OCI-LY7 (cell line): ENCODE measurements around the gene KAZN.

Experiments used
- CTCF ChIP-seq: fragments of 200-600 bp; sonication (generic); conservative IDR thresholded peaks from 2 replicates; pipeline ENCODE4 v1.5.1; 2014; ENCODE audit warnings: mild to moderate bottlenecking, antibody characterized with exemption, low read length, moderate library complexity, mixed read lengths
- EZH2phosphoT487 ChIP-seq: fragments of 200-600 bp; sonication (generic); IDR thresholded peaks from 2 replicates; pipeline ENCODE4 v1.6.1; 2018; ENCODE audit warnings: low read depth, borderline replicate concordance, mild to moderate bottlenecking, mixed run types, antibody characterized with exemption, low read length, moderate library complexity, mixed read lengths

GRCh38 chr1:14600405-14601112 is 2.1 kb downstream of the KAZN start:
- no peak for TF ChIP-seq CTCF
- TF ChIP-seq EZH2phosphoT487: no peak
